CD4-positive, alpha-beta T cell treated with Interleukin-4 for 4 hours (primary cell): ENCODE data around the gene MDGA2.

Source experiments
- DNase-seq: peaks from one replicate; pipeline ENCODE4 v3.0.0-alpha.2; 2020

MDGA2 gene

DNA sequence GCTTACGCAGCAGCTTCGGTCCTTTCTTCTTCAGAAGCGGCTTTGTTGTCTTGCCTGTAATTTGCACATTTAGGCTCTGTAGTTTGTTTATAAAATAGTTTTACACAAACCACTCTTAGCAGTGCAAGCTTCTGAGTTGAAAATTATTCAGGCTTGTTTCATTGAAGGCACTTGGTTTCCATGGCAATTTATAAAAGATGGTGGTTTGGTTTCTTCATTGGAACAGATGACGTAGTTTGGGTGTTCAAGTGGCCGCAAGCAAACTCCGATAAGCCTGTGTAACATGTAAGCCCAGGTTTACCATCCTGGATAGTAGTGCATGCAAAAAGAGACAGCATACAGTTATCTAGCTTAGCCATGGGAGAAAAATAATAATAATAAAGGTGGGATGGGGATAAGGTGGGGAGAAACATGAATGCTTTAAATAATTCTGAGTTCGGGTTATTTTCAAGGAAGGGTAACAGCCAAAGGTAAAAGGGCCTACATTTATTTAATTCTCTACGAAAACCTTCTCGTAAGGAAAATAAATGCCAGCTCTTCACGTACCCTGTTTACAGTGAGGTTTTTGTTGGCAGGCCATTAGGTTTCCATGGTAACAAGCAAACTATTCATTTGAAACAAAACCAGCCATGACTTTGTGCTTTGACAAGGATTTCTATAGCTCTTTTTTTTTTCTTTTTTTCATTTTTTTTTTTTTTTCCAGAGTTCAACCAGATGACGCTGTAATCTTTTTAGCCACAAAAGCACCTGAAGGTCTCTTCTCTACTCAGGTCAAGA lies 834.3 kb downstream of the MDGA2 start:
- no peak for DNase-seq

- DNase-seq = no peak
Observed at GRCh38 chr14:46820291-46820690, 855.1 kb downstream of the MDGA2 start.

- no peak for DNase-seq
Observed at GRCh38 chr14:46819117-46819516, 856.3 kb downstream of the MDGA2 start.

DNA sequence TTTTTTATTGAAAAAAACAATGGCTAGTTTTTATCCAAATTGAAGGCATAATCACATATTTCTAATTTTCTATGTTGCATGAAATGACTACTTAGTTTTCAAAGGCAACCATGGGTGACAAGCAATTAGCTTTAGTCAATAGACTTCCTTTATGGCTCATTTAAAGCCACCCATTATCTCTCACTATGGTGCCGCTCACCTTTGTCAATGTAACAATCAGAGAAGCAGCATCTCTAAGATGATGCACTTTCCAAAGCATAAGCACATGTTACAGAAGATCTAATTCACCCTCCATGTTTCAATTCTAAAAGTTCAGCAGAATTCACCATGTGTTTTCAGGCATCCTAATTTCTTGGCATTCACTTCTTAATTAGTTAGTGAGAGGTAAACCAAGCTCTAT lies 857.3 kb downstream of the MDGA2 start:
- DNase-seq = no peak

GRCh38 chr14:46793144-46793543 lies 882.3 kb downstream of the MDGA2 start:
- DNase-seq = no peak
